DND-41 (cell line): Measurements from ENCODE around the gene CREBL2.

ENCODE experiments used
- EZH2 ChIP-seq: IDR thresholded peaks from 3 replicates; pipeline ENCODE4 v1.6.1; 2012; ENCODE audit warnings: borderline replicate concordance, low read depth, mild to moderate bottlenecking, moderate library complexity, low read length, inconsistent platforms; ENCODE audit not compliant: severe bottlenecking
- TF ChIP-seq, protein P1 (sequence below): IDR thresholded peaks from 2 replicates; pipeline ENCODE4 v1.5.1; 2012; ENCODE audit warnings: borderline replicate concordance, low read length, moderate library complexity, mild to moderate bottlenecking; ENCODE audit not compliant: poor library complexity, severe bottlenecking; ENCODE audit errors: extremely low read depth

DNA sequence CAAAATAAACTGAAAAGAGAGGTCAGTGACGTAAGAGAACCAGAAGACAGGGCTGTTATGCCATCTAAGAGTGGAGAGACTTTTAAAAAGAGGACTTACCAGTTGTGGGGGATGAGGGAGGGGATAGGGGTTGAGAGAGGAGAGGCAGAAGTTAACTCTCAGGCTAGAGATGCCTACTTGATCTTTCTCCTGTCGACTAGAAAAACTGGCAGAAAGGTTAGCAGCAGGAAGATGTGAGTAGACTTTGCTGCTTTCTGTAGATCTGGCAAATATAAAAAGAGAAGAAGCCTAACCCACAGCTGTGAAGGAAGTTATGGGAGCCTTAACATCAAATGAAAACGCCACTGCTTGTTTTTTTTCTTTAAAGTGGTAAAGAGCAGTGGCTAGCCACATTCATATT, 10.7 kb downstream of the CREBL2 start:
- TF ChIP-seq, protein P1, sequence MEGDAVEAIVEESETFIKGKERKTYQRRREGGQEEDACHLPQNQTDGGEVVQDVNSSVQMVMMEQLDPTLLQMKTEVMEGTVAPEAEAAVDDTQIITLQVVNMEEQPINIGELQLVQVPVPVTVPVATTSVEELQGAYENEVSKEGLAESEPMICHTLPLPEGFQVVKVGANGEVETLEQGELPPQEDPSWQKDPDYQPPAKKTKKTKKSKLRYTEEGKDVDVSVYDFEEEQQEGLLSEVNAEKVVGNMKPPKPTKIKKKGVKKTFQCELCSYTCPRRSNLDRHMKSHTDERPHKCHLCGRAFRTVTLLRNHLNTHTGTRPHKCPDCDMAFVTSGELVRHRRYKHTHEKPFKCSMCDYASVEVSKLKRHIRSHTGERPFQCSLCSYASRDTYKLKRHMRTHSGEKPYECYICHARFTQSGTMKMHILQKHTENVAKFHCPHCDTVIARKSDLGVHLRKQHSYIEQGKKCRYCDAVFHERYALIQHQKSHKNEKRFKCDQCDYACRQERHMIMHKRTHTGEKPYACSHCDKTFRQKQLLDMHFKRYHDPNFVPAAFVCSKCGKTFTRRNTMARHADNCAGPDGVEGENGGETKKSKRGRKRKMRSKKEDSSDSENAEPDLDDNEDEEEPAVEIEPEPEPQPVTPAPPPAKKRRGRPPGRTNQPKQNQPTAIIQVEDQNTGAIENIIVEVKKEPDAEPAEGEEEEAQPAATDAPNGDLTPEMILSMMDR, result no peak
- no peak for TF ChIP-seq EZH2
